SJCRH30 (cell line): Measurements from ENCODE around the gene ELFN1. TPM values are rescaled to one million over a fixed set of nuclear protein-coding genes. Genes with fewer than 3 reads are reported as not detected.

Experiments used
- DNase-seq, 2 experiments: peaks; one replicate each; pipeline ENCODE4 v3.0.0-alpha.2; 2015 to 2020
- H3K27ac ChIP-seq: fragments of 250-450 bp; sonication (Bioruptor Pico); 2 replicates; pipeline ENCODE4 v1.5.1; 2020; ENCODE audit warnings: mild to moderate bottlenecking, moderate library complexity
- H3K27me3 ChIP-seq: fragments of 250-450 bp; sonication (Bioruptor Pico); 2 replicates; pipeline ENCODE4 v1.5.1; 2020; ENCODE audit warnings: mild to moderate bottlenecking, moderate library complexity
- H3K36me3 ChIP-seq: fragments of 250-450 bp; sonication (Bioruptor Pico); 2 replicates; pipeline ENCODE4 v1.5.1; 2020; ENCODE audit warnings: mild to moderate bottlenecking, moderate library complexity
- H3K4me1 ChIP-seq: fragments of 250-450 bp; sonication (Bioruptor Pico); 2 replicates; pipeline ENCODE4 v1.5.1; 2020; ENCODE audit warnings: mild to moderate bottlenecking, moderate library complexity
- H3K4me3 ChIP-seq: fragments of 250-450 bp; sonication (Bioruptor Pico); 2 replicates; pipeline ENCODE4 v1.5.1; 2020; ENCODE audit warnings: mild to moderate bottlenecking, moderate library complexity
- H3K9me3 ChIP-seq: fragments of 250-450 bp; sonication (Bioruptor Pico); replicated peaks from 2 replicates; pipeline ENCODE4 v1.5.1; 2020; ENCODE audit warnings: mild to moderate bottlenecking, moderate library complexity
- total RNA-seq: library from RNA; depleted of rRNA; stranded (reverse); fragments of >200 nt; shearing (Covaris generic); gene quantifications from 2 replicates; pipeline ENCODE4 v1.2.3, GENCODE V29; 2014

ELFN1 gene
- total RNA-seq, 1 experiment from 2014 or later: 1.7 TPM

GRCh38 chr7:1721047-1721690 is 51.1 kb downstream of the ELFN1 start:
- Histone ChIP-seq H3K9me3 (no peaks in the 10 kb centered on the region), H3K27me3 (no peaks in the 10 kb centered on the region), H3K36me3 (no peaks in the 10 kb centered on the region), H3K4me1 (peaks cover 13% of the 10 kb centered on the region), H3K4me3 (no peak overlapping the region), H3K27ac (no peak overlapping the region)
- DNase-seq: no peak

- H3K36me3 ChIP-seq: no peaks in the 10 kb centered on the region
- no peak overlapping the region for H3K27ac ChIP-seq
- H3K27me3 ChIP-seq: no peaks in the 10 kb centered on the region
- H3K9me3 ChIP-seq: no peaks in the 10 kb centered on the region
- H3K4me1 ChIP-seq: peaks cover 16% of the 10 kb centered on the region
- DNase-seq: no peak
- H3K4me3 ChIP-seq: no peak overlapping the region
These were observed 53.2 kb downstream of the ELFN1 start for GRCh38 chr7:1723254-1723653.

- no peaks in the 10 kb centered on the region for H3K9me3 ChIP-seq
- H3K4me1 ChIP-seq: peaks cover 16% of the 10 kb centered on the region
- H3K36me3 ChIP-seq: no peaks in the 10 kb centered on the region
- DNase-seq: no peak
- peak overlapping the region; percentile 65 for H3K27ac ChIP-seq
- H3K4me3 ChIP-seq: no peak overlapping the region
- H3K27me3 ChIP-seq: no peaks in the 10 kb centered on the region
These were observed 54.2 kb downstream of the ELFN1 start for GRCh38 chr7:1724118-1724910.

GRCh38 chr7:1725199-1725690 is 55.2 kb downstream of the ELFN1 start:
- Histone ChIP-seq H3K36me3 (no peaks in the 10 kb centered on the region), H3K4me1 (peaks cover 16% of the 10 kb centered on the region), H3K27me3 (no peaks in the 10 kb centered on the region), H3K4me3 (no peak overlapping the region), H3K9me3 (no peaks in the 10 kb centered on the region), H3K27ac (peak overlapping the region; percentile 65)
- DNase-seq: peak; percentile 96

- H3K4me1 ChIP-seq: peaks cover 16% of the 10 kb centered on the region
- DNase-seq: no peak
- H3K4me3 ChIP-seq: no peak overlapping the region
- H3K27ac ChIP-seq: no peak overlapping the region
- no peaks in the 10 kb centered on the region for H3K36me3 ChIP-seq
- H3K9me3 ChIP-seq: no peaks in the 10 kb centered on the region
- H3K27me3 ChIP-seq: no peaks in the 10 kb centered on the region
These were observed 55.9 kb downstream of the ELFN1 start for GRCh38 chr7:1725766-1726630.

- Histone ChIP-seq H3K4me3 (no peak overlapping the region), H3K36me3 (no peaks in the 10 kb centered on the region), H3K27ac (no peak overlapping the region), H3K4me1 (peaks cover 16% of the 10 kb centered on the region), H3K9me3 (no peaks in the 10 kb centered on the region), H3K27me3 (no peaks in the 10 kb centered on the region)
- no peak for DNase-seq
These were observed 57.0 kb downstream of the ELFN1 start for GRCh38 chr7:1727079-1727478.

- DNase-seq: no peak
- H3K36me3 ChIP-seq: no peaks in the 10 kb centered on the region
- H3K27ac ChIP-seq: no peak overlapping the region
- peaks cover 16% of the 10 kb centered on the region for H3K4me1 ChIP-seq
- H3K9me3 ChIP-seq: no peaks in the 10 kb centered on the region
- no peaks in the 10 kb centered on the region for H3K27me3 ChIP-seq
- H3K4me3 ChIP-seq: no peak overlapping the region
These were observed 57.9 kb downstream of the ELFN1 start for GRCh38 chr7:1727812-1728570.

- no peaks in the 10 kb centered on the region for H3K27me3 ChIP-seq
- no peaks in the 10 kb centered on the region for H3K36me3 ChIP-seq
- H3K9me3 ChIP-seq: no peaks in the 10 kb centered on the region
- DNase-seq: no peak
- no peak overlapping the region for H3K27ac ChIP-seq
- H3K4me1 ChIP-seq: peaks cover 16% of the 10 kb centered on the region
- no peak overlapping the region for H3K4me3 ChIP-seq
These were observed 59.1 kb downstream of the ELFN1 start for GRCh38 chr7:1729183-1729582.

- Histone ChIP-seq H3K4me3 (no peak overlapping the region), H3K4me1 (peaks cover 13% of the 10 kb centered on the region), H3K9me3 (no peaks in the 10 kb centered on the region), H3K36me3 (no peaks in the 10 kb centered on the region), H3K27ac (no peak overlapping the region), H3K27me3 (no peaks in the 10 kb centered on the region)
- no peak for DNase-seq
These were observed 59.7 kb downstream of the ELFN1 start for GRCh38 chr7:1729773-1730172.

GRCh38 chr7:1732072-1732471 is 62.0 kb downstream of the ELFN1 start:
- no peaks in the 10 kb centered on the region for H3K9me3 ChIP-seq
- no peaks in the 10 kb centered on the region for H3K4me1 ChIP-seq
- H3K27ac ChIP-seq: no peak overlapping the region
- no peak overlapping the region for H3K4me3 ChIP-seq
- no peaks in the 10 kb centered on the region for H3K27me3 ChIP-seq
- no peak for DNase-seq
- H3K36me3 ChIP-seq: no peaks in the 10 kb centered on the region

- no peak overlapping the region for H3K4me3 ChIP-seq
- no peaks in the 10 kb centered on the region for H3K9me3 ChIP-seq
- no peaks in the 10 kb centered on the region for H3K4me1 ChIP-seq
- H3K27ac ChIP-seq: no peak overlapping the region
- H3K36me3 ChIP-seq: no peaks in the 10 kb centered on the region
- DNase-seq: no peak
- no peaks in the 10 kb centered on the region for H3K27me3 ChIP-seq
These were observed 62.6 kb downstream of the ELFN1 start for GRCh38 chr7:1732645-1733044.

GRCh38 chr7:1733206-1733907 is 63.3 kb downstream of the ELFN1 start:
- Histone ChIP-seq H3K4me1 (no peaks in the 10 kb centered on the region), H3K9me3 (no peaks in the 10 kb centered on the region), H3K27me3 (no peaks in the 10 kb centered on the region), H3K4me3 (no peak overlapping the region), H3K36me3 (no peaks in the 10 kb centered on the region), H3K27ac (no peak overlapping the region)
- no peak for DNase-seq

- H3K9me3 ChIP-seq: no peaks in the 10 kb centered on the region
- H3K27ac ChIP-seq: no peak overlapping the region
- H3K4me3 ChIP-seq: no peak overlapping the region
- H3K27me3 ChIP-seq: no peaks in the 10 kb centered on the region
- H3K36me3 ChIP-seq: no peaks in the 10 kb centered on the region
- DNase-seq: no peak
- H3K4me1 ChIP-seq: no peaks in the 10 kb centered on the region
These were observed 64.0 kb downstream of the ELFN1 start for GRCh38 chr7:1733908-1734730.
